Activated T-helper 1 cell treated with Interleukin-2 at 50 U/mL for 16 hours (primary cell): ENCODE data around the gene CROCC.

Source experiments
- DNase-seq: peaks from one replicate; pipeline ENCODE4 v3.0.0-alpha.2; 2020; ENCODE audit warnings: low read depth

The CROCC gene

GRCh38 chr1:16984717-16985116 lies 63.0 kb downstream of the CROCC start:
- no peak for DNase-seq

- no peak for DNase-seq
These were observed 64.4 kb downstream of the CROCC start for GRCh38 chr1:16986113-16986512.

- no peak for DNase-seq
These were observed 64.8 kb downstream of the CROCC start for GRCh38 chr1:16986560-16986959.

GRCh38 chr1:16986962-16987361 lies 65.2 kb downstream of the CROCC start:
- no peak for DNase-seq

- no peak for DNase-seq
These were observed 66.5 kb downstream of the CROCC start for GRCh38 chr1:16988210-16988609.

- DNase-seq = no peak
These were observed 68.1 kb downstream of the CROCC start for GRCh38 chr1:16989676-16990391.

GRCh38 chr1:16991571-16991970 lies 69.8 kb downstream of the CROCC start:
- DNase-seq = no peak

GRCh38 chr1:16992102-16992501 lies 70.4 kb downstream of the CROCC start:
- DNase-seq = no peak

- no peak for DNase-seq
These were observed 70.9 kb downstream of the CROCC start for GRCh38 chr1:16992675-16993074.

GRCh38 chr1:16993521-16994038 lies 71.8 kb downstream of the CROCC start:
- DNase-seq = no peak

GRCh38 chr1:16996845-16997244 lies 75.1 kb downstream of the CROCC start:
- DNase-seq = no peak

GRCh38 chr1:16998589-16998988 lies 76.9 kb downstream of the CROCC start:
- no peak for DNase-seq

- DNase-seq = no peak
These were observed 78.1 kb downstream of the CROCC start for GRCh38 chr1:16999863-17000262.

GRCh38 chr1:17001760-17002523 lies 80.2 kb downstream of the CROCC start:
- DNase-seq = no peak

- DNase-seq = no peak
These were observed 80.8 kb downstream of the CROCC start for GRCh38 chr1:17002524-17002902.

GRCh38 chr1:17004466-17005364 lies 83.0 kb downstream of the CROCC start:
- no peak for DNase-seq

- no peak for DNase-seq
These were observed 83.6 kb downstream of the CROCC start for GRCh38 chr1:17005365-17005740.

- DNase-seq = no peak
These were observed 85.4 kb downstream of the CROCC start for GRCh38 chr1:17007121-17007520.

- DNase-seq = no peak
These were observed 86.6 kb downstream of the CROCC start for GRCh38 chr1:17008208-17008855.

GRCh38 chr1:17009706-17010105 lies 88.0 kb downstream of the CROCC start:
- no peak for DNase-seq

- DNase-seq = no peak
These were observed 89.3 kb downstream of the CROCC start for GRCh38 chr1:17011092-17011438.
